Hepatocyte (in vitro differentiated cells): ENCODE results near the gene PKD1L1.

Source experiments
- CTCF ChIP-seq: fragments of 200-600 bp; sonication (generic); IDR thresholded peaks from 2 replicates; pipeline ENCODE4 v1.5.1; 2016; ENCODE audit warnings: antibody characterized with exemption, mild to moderate bottlenecking; ENCODE audit not compliant: poor library complexity
- EZH2phosphoT487 ChIP-seq: fragments of 200-600 bp; sonication (generic); IDR thresholded peaks from one replicate; pipeline ENCODE4 v1.6.1; 2018; ENCODE audit warnings: antibody characterized with exemption, mild to moderate bottlenecking, low read depth, moderate library complexity; ENCODE audit not compliant: unreplicated experiment, severe bottlenecking

- TF ChIP-seq CTCF, result no peak
- TF ChIP-seq EZH2phosphoT487, result no peak
These were observed 82.1 kb downstream of the PKD1L1 start for GRCh38 chr7:47866120-47866519.
